GM12865 (cell line): ENCODE results near the gene COPB1.

Experiments used
- DNase-seq: peaks from one replicate; pipeline ENCODE4 v3.0.0; 2010; ENCODE audit warnings: low read depth
- H3K4me3 ChIP-seq: 2 replicates; pipeline ENCODE4 v1.5.1; 2011; ENCODE audit warnings: mild to moderate bottlenecking, low read depth, low read length, control low read depth
- CTCF ChIP-seq: IDR thresholded peaks from 2 replicates; pipeline ENCODE4 v1.5.1; 2011; ENCODE audit warnings: low read length, control low read depth, low read depth, inconsistent platforms; ENCODE audit not compliant: insufficient read depth; ENCODE audit errors: missing control alignments

COPB1 gene

GRCh38 chr11:14443638-14444037 is 56.0 kb downstream of the COPB1 start:
- no peak overlapping the region for H3K4me3 ChIP-seq
- no peak for DNase-seq
- no peak for TF ChIP-seq CTCF

GRCh38 chr11:14435717-14436512 is 63.7 kb downstream of the COPB1 start:
- no peak for TF ChIP-seq CTCF
- DNase-seq, result no peak
- H3K4me3 ChIP-seq, result no peak overlapping the region

- H3K4me3 ChIP-seq, result no peak overlapping the region
- no peak for DNase-seq
- no peak for TF ChIP-seq CTCF
Observed at GRCh38 chr11:14425621-14426020, 74.0 kb downstream of the COPB1 start.

- TF ChIP-seq CTCF, result no peak
- no peak for DNase-seq
- no peak overlapping the region for H3K4me3 ChIP-seq
Observed at GRCh38 chr11:14424096-14424495, 75.5 kb downstream of the COPB1 start.

- no peak for DNase-seq
- no peak overlapping the region for H3K4me3 ChIP-seq
- TF ChIP-seq CTCF, result no peak
Observed at GRCh38 chr11:14423633-14424032, 76.0 kb downstream of the COPB1 start.

GRCh38 chr11:14422814-14423182 is 76.8 kb downstream of the COPB1 start:
- no peak for DNase-seq
- H3K4me3 ChIP-seq, result no peak overlapping the region
- TF ChIP-seq CTCF, result no peak
